Adrenal gland (tissue), 12 donors: ENCODE data around the gene RBM19. TPM values are rescaled to one million over a fixed set of nuclear protein-coding genes. Genes with fewer than 3 reads are reported as not detected.
A peak's percentile ranks its signal among the peaks of the same experiment; 100 is the strongest.

Source experiments
- DNase-seq, 7 donors: peaks; one replicate each; pipeline ENCODE4 v3.0.0-alpha.2; 2019 to 2020
- H3K27ac ChIP-seq, 5 donors: fragments of 200-600 bp; sonication (generic) in 4 of 5; 1 replicate in 3 of 5; 2 replicates in 2 of 5; pipeline versions ENCODE4 v1.5.1 to v1.8.0; 2016 to 2020; ENCODE audit warnings: mild to moderate bottlenecking in 1 of 5
- H3K27me3 ChIP-seq: fragments of 200-600 bp; 2 replicates; pipeline ENCODE4 v1.8.0; 2021
- H3K36me3 ChIP-seq, 2 donors: fragments of 200-600 bp; replicated peaks in 1 of 2; 1 replicate in 1 of 2; 2 replicates in 1 of 2; pipeline versions ENCODE4 v1.5.1 to v1.8.0; 2018 to 2022
- H3K4me1 ChIP-seq, 2 donors: fragments of 200-600 bp; replicated peaks in 1 of 2; 1 replicate in 1 of 2; 2 replicates in 1 of 2; pipeline versions ENCODE4 v1.5.1 to v1.8.0; 2018 to 2021
- H3K4me3 ChIP-seq, 4 donors: fragments of 200-600 bp; sonication (generic) in 3 of 4; one replicate each; pipeline ENCODE4 v1.5.1; 2016 to 2018
- H3K9me3 ChIP-seq, 3 donors: fragments of 200-600 bp; sonication (generic) in 1 of 3; replicated peaks in 1 of 3; 1 replicate in 2 of 3; 2 replicates in 1 of 3; pipeline versions ENCODE4 v1.5.1 to v1.8.0; 2016 to 2021
- CTCF ChIP-seq, 6 experiments: fragments of 450-650 bp in 4 of 6; fragments of 200-600 bp in 2 of 6; sonication (generic) in 1 of 6; IDR thresholded peaks; 1 replicate in 5 of 6; 2 replicates in 1 of 6; pipeline versions ENCODE4 v1.5.1 to v1.8.0; 2016 to 2021; ENCODE audit warnings: antibody characterized with exemption in 6 of 6, mild to moderate bottlenecking in 2 of 6, moderate library complexity in 1 of 6
- POLR2A ChIP-seq, 2 donors: fragments of 450-650 bp; IDR thresholded peaks; one replicate each; pipeline ENCODE4 v1.6.1; 2017; ENCODE audit warnings: antibody characterized with exemption in 2 of 2, mild to moderate bottlenecking in 2 of 2, moderate library complexity in 1 of 2
- WGBS, 4 donors: extraction: QIAGEN DNeasy Blood & Tissue Kit in 2 of 4; methylation state at CpG; one replicate each; pipeline versions ENCODE4 v1.1.5 to v1.1.7; 2013 to 2017; 5-methylcytosine and 5-hydroxymethylcytosine counted together
- intact Hi-C, 2 donors: fragments of 100-400 bp; cut with DNase I; formaldehyde crosslinking; loops; one replicate each; pipeline versions ENCODE4 v1.14.1 to v1.15.0; 2022 to 2023
- polyA plus RNA-seq, 3 donors: library from polyadenylated mRNA; stranded (reverse); fragments of 200-250 nt in 2 of 3; fragments of 350-450 nt in 1 of 3; fragmentation: Illumina TruSeq in 1 of 3; extraction: RNeasy Lipid Tissue Mini Kit (QIAGEN cat#74804) in 1 of 3; gene quantifications; one replicate each; pipeline ENCODE4 v1.2.3, GENCODE V29; 2013 to 2014
- total RNA-seq, 9 donors: library from RNA; depleted of rRNA in 4 of 9; stranded (reverse); fragments of >200 nt in 4 of 9; fragments of 120-200 nt in 1 of 9; fragmentation: NEBNext Ultra II Directional in 1 of 9; extraction: Animal tissue kit (Norgen Biotek cat#: 25700) in 1 of 9; gene quantifications; one replicate each; pipeline versions ENCODE4 v1.1.0 to v1.2.4, GENCODE V29; 2013 to 2023
- donor health status: healthy with polysubstance abuse.
- donor health status: Bipolar disorder and iron deficiency.
- donor health status: DM: yes; HTN: yes; CAD: no.
- donor health status: DM: no; HTN: no; CAD: no.
- donor health status: DM: no; HTN: no; CAD: no.
- donor health status: DM: yes; HTN: yes; CAD: no.

RBM19 gene
- total and polyA plus RNA-seq, 12 donors: 19.6 to 71.4 (median 33.1) TPM

GRCh38 chr12:113934946-113935345 is 31.2 kb downstream of the RBM19 start:
- Histone ChIP-seq H3K9me3 (no peaks in the 10 kb centered on the region), H3K4me3 (no peak overlapping the region), H3K27ac (no peak overlapping the region), H3K27me3 (no peaks in the 10 kb centered on the region), H3K4me1 (peaks cover 14 to 15% of the 10 kb centered on the region in 2 donors), H3K36me3 (peaks cover 0 to 44% of the 10 kb centered on the region in 2 donors)
- 90 to 94% (median 92%) methylated on average over 9 of the region's 9 CpGs for WGBS, 4 donors
- intact Hi-C loops: no loop called here
- TF ChIP-seq POLR2A (IDR thresholded peaks at IDR 0.05) (no peak), CTCF (IDR thresholded peaks at IDR 0.05) (no peak)
- DNase-seq: no peak

- H3K4me1 ChIP-seq: peaks cover 14 to 15% of the 10 kb centered on the region in 2 donors
- H3K27ac ChIP-seq: no peak overlapping the region
- 88 to 93% (median 91%) methylated on average over 14 of the region's 14 CpGs for WGBS, 4 donors
- no peaks in the 10 kb centered on the region for H3K9me3 ChIP-seq
- intact Hi-C loops: no loop called here
- TF ChIP-seq CTCF (IDR thresholded peaks at IDR 0.05) (no peak), POLR2A (IDR thresholded peaks at IDR 0.05) (no peak)
- H3K4me3 ChIP-seq: no peak overlapping the region
- DNase-seq: no peak
- peaks cover 0 to 39% of the 10 kb centered on the region in 2 donors for H3K36me3 ChIP-seq
- H3K27me3 ChIP-seq: no peaks in the 10 kb centered on the region
Observed at GRCh38 chr12:113934060-113934814, 31.9 kb downstream of the RBM19 start.

GRCh38 chr12:113933201-113933786 is 32.8 kb downstream of the RBM19 start:
- intact Hi-C loops: no loop called here
- Histone ChIP-seq H3K4me1 (peaks cover 14 to 15% of the 10 kb centered on the region in 2 donors), H3K9me3 (no peaks in the 10 kb centered on the region), H3K36me3 (peaks cover 0 to 29% of the 10 kb centered on the region in 2 donors), H3K27ac (no peak overlapping the region), H3K4me3 (no peak overlapping the region), H3K27me3 (no peaks in the 10 kb centered on the region)
- 79 to 89% (median 82%) methylated on average over 6 to 18 of the region's 18 CpGs for WGBS, 4 donors
- DNase-seq: peak in 1 of 7 donors; percentile 25
- no peak for TF ChIP-seq CTCF (IDR thresholded peaks at IDR 0.05)
- no peak for TF ChIP-seq POLR2A (IDR thresholded peaks at IDR 0.05)

GRCh38 chr12:113932381-113933196 is 33.5 kb downstream of the RBM19 start:
- H3K4me3 ChIP-seq: no peak overlapping the region
- H3K4me1 ChIP-seq: peaks cover 14 to 15% of the 10 kb centered on the region in 2 donors
- H3K9me3 ChIP-seq: no peaks in the 10 kb centered on the region
- peak; percentile 50 to 86 (median 81) for DNase-seq
- intact Hi-C loops: no loop called here
- peaks cover 0 to 22% of the 10 kb centered on the region in 2 donors for H3K36me3 ChIP-seq
- 53 to 79% (median 64%) methylated on average over 11 to 14 of the region's 14 CpGs for WGBS, 4 donors
- H3K27me3 ChIP-seq: no peaks in the 10 kb centered on the region
- H3K27ac ChIP-seq: peak overlapping the region in 2 of 5 donors; percentile 26 to 47
- no peak for TF ChIP-seq CTCF (IDR thresholded peaks at IDR 0.05)
- TF ChIP-seq POLR2A (IDR thresholded peaks at IDR 0.05): no peak
